Fibroblast of mammary gland (primary cell): ENCODE results near the gene WDR49.
A peak's percentile ranks its signal among the peaks of the same experiment; 100 is the strongest.

Experiments used
- DNase-seq: peaks from one replicate; pipeline ENCODE4 v3.0.0-alpha.2; 2010; ENCODE audit warnings: low read depth
- H3K4me3 ChIP-seq: 2 replicates; pipeline ENCODE4 v1.5.1; 2011; ENCODE audit warnings: low read depth, mild to moderate bottlenecking, low read length, moderate library complexity; ENCODE audit not compliant: control insufficient read depth
- TF ChIP-seq, protein P1 (sequence below): conservative IDR thresholded peaks from 2 replicates; pipeline ENCODE4 v1.5.1; 2011; ENCODE audit warnings: low read depth, low read length, inconsistent platforms; ENCODE audit not compliant: control insufficient read depth, insufficient read depth

WDR49 gene

DNA sequence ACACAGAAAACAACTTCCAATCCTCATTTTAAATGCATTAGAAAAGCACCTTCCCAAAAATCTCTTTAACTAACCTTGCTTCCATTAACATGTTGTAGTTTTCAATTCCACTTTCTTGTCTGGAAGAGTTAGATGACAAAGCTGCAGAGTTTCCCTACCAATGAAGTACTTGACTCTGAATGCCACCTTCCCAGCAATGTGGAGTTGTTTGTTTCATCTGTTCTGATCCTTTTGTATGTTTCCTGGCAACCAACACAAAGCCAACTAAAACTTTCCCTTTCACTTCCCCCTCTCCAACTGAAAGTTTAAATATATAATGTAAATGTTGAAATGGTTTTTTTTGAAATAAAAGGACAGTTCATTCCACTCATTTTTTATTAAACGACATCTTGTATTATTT is at the start of gene WDR49:
TSS of gene WDR49 (minus strand) at position 183 of the 400 bp plus-strand sequence. CDS start 517 bp downstream, outside the sequence.
- TF ChIP-seq, protein P1, sequence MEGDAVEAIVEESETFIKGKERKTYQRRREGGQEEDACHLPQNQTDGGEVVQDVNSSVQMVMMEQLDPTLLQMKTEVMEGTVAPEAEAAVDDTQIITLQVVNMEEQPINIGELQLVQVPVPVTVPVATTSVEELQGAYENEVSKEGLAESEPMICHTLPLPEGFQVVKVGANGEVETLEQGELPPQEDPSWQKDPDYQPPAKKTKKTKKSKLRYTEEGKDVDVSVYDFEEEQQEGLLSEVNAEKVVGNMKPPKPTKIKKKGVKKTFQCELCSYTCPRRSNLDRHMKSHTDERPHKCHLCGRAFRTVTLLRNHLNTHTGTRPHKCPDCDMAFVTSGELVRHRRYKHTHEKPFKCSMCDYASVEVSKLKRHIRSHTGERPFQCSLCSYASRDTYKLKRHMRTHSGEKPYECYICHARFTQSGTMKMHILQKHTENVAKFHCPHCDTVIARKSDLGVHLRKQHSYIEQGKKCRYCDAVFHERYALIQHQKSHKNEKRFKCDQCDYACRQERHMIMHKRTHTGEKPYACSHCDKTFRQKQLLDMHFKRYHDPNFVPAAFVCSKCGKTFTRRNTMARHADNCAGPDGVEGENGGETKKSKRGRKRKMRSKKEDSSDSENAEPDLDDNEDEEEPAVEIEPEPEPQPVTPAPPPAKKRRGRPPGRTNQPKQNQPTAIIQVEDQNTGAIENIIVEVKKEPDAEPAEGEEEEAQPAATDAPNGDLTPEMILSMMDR: no peak
- no peak for DNase-seq
- no peak within 1 kb of the TSS for H3K4me3 ChIP-seq

DNA sequence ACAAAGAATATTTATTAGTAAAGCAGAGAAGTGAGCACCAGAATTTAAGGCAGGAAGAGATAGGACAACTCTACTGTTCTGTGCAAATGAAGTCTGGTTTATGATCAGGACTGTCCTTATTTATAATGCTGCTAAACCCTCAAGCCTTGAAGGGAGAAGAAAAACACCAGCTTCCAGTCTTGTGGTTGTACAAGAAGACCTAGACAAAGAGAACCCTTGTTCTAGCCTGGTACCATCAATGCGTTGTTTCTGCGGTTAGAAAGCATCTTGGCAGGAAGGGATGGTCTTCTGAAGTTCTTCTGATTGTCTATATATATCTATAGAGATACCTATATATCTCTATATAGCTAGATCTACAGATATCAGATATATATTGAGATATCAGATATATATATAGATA is 47.2 kb upstream of the WDR49 start:
- no peak overlapping the region for H3K4me3 ChIP-seq
- TF ChIP-seq, protein P1: no peak
- DNase-seq: no peak

DNA sequence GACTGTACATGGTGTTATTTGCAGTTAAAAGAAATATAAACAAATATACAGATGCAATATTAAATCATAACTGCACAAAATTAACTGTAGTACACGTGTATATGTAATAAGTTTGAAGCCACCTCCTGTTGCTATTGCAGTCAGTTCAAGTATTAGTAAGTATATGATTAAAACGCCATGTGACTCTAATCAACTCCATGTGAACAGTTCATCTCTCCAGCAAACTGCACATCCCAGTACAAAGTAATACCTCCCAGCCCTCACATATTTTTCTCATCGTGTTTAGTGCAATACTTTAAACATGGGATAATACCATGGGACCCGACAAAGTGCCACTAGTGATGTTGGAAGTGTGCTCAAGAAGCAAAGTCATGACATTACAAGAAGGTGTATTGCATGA is 46.3 kb upstream of the WDR49 start:
- no peak overlapping the region for H3K4me3 ChIP-seq
- DNase-seq: peak; percentile 49
- TF ChIP-seq, protein P1: no peak

DNA sequence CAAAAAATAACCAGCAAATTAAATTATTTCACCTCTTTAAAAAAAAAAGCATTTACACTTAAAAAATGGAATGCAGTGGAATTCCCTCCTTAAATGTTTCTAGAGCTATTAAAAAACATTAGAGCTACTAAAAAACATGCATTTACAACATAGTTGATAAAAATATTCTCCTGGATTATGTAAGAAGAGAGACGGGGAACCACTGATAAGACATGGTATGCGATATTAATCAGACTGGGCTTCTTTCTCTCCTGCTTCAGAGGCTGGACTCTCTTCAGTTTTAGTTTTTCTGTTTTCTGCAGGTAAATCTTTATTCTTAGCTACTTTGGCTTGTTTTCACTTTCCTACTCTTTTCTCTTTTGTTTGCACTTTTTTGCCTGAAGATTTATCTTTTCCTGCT is 40.4 kb upstream of the WDR49 start:
- H3K4me3 ChIP-seq: no peak overlapping the region
- DNase-seq: no peak
- TF ChIP-seq, protein P1: no peak

DNA sequence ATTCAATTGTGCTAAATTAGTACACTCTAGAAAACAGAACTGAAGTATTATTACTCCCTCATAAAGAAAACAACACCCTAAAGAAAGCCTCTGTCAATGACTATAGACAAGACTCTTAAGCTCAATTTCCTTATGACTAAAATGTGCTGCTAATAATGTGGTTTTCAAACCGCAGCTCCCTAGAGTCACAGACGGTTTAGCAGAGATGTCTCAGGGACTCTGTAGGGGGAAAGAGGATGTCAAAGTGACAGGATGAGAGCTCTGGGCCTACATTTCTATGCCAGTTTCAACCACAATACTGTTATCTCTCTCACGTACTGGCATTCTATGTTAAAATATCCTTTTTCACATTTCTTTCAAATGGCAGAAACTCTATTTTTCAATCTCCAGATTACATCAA is 37.6 kb upstream of the WDR49 start:
- H3K4me3 ChIP-seq: no peak overlapping the region
- DNase-seq: no peak
- TF ChIP-seq, protein P1: no peak

DNA sequence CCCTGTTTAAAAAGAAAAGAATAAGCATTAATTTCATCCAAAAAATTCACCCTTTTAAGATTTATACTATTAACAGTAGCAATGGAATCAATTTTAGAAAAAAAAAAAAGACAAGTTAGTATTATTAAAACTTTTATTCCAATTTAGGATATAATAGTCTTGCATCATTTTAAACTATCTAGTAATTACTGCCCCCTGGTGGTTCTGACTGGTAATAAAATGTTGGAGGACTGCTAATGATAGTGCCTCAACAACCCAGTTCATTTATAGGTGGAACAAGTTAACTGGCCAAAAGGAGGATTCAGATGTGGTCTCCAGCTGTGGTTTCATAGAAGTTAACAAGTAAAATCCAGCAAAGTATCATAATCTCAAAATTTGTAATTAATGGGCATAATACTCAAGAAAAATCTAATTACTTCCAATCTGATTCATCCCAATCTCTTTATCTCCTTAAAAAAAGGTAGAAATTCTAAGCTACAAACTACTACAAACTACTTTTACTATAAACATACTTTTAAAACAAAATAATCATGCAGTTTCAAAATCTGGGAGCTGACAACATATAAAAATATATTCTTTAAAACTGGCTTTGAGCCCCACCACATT is 30.7 kb upstream of the WDR49 start:
- TF ChIP-seq, protein P1: peak; percentile 55
- H3K4me3 ChIP-seq: no peak overlapping the region
- peak; percentile 68 for DNase-seq

DNA sequence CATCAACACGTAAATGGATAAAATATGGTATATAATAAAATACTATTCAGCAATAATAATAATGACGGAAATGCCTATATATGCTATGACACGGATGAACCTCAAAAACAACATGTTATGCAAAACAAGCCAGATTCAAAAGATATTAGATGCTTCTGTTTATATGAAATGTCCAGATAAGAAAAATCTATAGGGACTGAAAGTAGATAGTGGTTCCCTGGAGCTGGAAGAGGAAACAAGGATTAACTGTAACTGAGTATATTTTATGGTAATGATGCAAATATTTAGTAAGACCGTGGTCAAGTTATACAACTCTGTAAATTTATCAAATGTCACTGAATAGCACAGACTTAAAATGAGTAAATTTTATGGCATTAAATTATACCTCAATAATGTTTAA is 25.8 kb upstream of the WDR49 start:
- H3K4me3 ChIP-seq: no peak overlapping the region
- DNase-seq: no peak
- TF ChIP-seq, protein P1: no peak
